ENCODE results near the gene ECE1.

ECE1 gene

GRCh38 chr1:21297975-21298374, 7.7 kb upstream of the ECE1 start:
- Histone ChIP-seq H3K36me3 (ENCODE audit: control insufficient read depth, insufficient read depth, low read length) (no peaks in the 10 kb centered on the region), H3K4me3 (replicated peaks; ENCODE audit: low read depth, low read length) (no peak overlapping the region)

GRCh38 chr1:21296509-21297354, 6.5 kb upstream of the ECE1 start:
- TF ChIP-seq, protein P1, sequence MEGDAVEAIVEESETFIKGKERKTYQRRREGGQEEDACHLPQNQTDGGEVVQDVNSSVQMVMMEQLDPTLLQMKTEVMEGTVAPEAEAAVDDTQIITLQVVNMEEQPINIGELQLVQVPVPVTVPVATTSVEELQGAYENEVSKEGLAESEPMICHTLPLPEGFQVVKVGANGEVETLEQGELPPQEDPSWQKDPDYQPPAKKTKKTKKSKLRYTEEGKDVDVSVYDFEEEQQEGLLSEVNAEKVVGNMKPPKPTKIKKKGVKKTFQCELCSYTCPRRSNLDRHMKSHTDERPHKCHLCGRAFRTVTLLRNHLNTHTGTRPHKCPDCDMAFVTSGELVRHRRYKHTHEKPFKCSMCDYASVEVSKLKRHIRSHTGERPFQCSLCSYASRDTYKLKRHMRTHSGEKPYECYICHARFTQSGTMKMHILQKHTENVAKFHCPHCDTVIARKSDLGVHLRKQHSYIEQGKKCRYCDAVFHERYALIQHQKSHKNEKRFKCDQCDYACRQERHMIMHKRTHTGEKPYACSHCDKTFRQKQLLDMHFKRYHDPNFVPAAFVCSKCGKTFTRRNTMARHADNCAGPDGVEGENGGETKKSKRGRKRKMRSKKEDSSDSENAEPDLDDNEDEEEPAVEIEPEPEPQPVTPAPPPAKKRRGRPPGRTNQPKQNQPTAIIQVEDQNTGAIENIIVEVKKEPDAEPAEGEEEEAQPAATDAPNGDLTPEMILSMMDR (IDR thresholded peaks at IDR 0.05; ENCODE audit: insufficient read depth, low read length, poor library complexity, severe bottlenecking): no peak
- H3K27me3 ChIP-seq (replicated peaks; ENCODE audit: control insufficient read depth, insufficient read depth, low read length): no peaks in the 10 kb centered on the region
- H3K4me3 ChIP-seq (replicated peaks; ENCODE audit: low read depth, low read length): no peak overlapping the region
- no peak for DNase-seq (ENCODE audit: extremely low read depth, insufficient read length)
- no peaks in the 10 kb centered on the region for H3K36me3 ChIP-seq (ENCODE audit: control insufficient read depth, insufficient read depth, low read length)

More at GRCh38 chr1:21297975-21298374, 7.7 kb upstream of the ECE1 start:
- H3K27me3 ChIP-seq (replicated peaks; ENCODE audit: control insufficient read depth, insufficient read depth, low read length): no peaks in the 10 kb centered on the region
- TF ChIP-seq, protein P1 (IDR thresholded peaks at IDR 0.05; ENCODE audit: insufficient read depth, low read length, poor library complexity, severe bottlenecking): no peak
- DNase-seq (ENCODE audit: extremely low read depth, insufficient read length): no peak

DNA sequence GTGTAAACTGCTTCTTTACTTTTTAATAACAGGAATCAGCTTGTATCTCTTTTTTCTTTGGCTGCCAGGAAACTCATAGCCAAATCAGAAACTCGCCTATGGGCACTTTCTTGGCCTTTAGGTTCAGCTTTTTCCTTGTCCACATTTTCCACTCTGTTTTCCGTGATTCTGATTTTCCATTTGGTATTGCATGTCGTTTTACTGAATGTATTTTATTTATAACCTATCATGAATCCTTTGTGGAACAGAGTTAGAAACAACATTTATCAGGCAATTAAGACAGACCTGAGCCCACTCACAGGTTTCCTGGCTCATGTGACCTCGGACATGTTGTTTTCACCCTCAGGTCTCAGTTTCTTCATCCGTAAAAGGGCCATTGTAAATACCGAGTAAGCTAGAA, 5.3 kb upstream of the ECE1 start:
- TF ChIP-seq, protein P1 (IDR thresholded peaks at IDR 0.05; ENCODE audit: insufficient read depth, low read length, poor library complexity, severe bottlenecking): no peak
- H3K4me3 ChIP-seq (replicated peaks; ENCODE audit: low read depth, low read length): no peak overlapping the region
- no peaks in the 10 kb centered on the region for H3K27me3 ChIP-seq (replicated peaks; ENCODE audit: control insufficient read depth, insufficient read depth, low read length)
- H3K36me3 ChIP-seq (ENCODE audit: control insufficient read depth, insufficient read depth, low read length): no peaks in the 10 kb centered on the region
- no peak for DNase-seq (ENCODE audit: extremely low read depth, insufficient read length)

GRCh38 chr1:21295002-21295401, 4.7 kb upstream of the ECE1 start:
- H3K4me3 ChIP-seq (replicated peaks; ENCODE audit: low read depth, low read length): peak overlapping the region; percentile 16; the same call in 1 of the 2 replicates
- TF ChIP-seq, protein P1 (IDR thresholded peaks at IDR 0.05; ENCODE audit: insufficient read depth, low read length, poor library complexity, severe bottlenecking): no peak
- peak; percentile 57 for DNase-seq (ENCODE audit: extremely low read depth, insufficient read length)
- H3K36me3 ChIP-seq (ENCODE audit: control insufficient read depth, insufficient read depth, low read length): no peaks in the 10 kb centered on the region
- H3K27me3 ChIP-seq (replicated peaks; ENCODE audit: control insufficient read depth, insufficient read depth, low read length): no peaks in the 10 kb centered on the region

- TF ChIP-seq, protein P1 (IDR thresholded peaks at IDR 0.05; ENCODE audit: insufficient read depth, low read length, poor library complexity, severe bottlenecking): no peak
- no peaks in the 10 kb centered on the region for H3K27me3 ChIP-seq (replicated peaks; ENCODE audit: control insufficient read depth, insufficient read depth, low read length)
- peak overlapping the region; percentile 49 for H3K4me3 ChIP-seq (replicated peaks; ENCODE audit: low read depth, low read length)
- no peaks in the 10 kb centered on the region for H3K36me3 ChIP-seq (ENCODE audit: control insufficient read depth, insufficient read depth, low read length)
- peak; percentile 89 for DNase-seq (ENCODE audit: extremely low read depth, insufficient read length)
These were observed 4.2 kb upstream of the ECE1 start for GRCh38 chr1:21294266-21294989.
